Panc1 (cell line): Measurements from ENCODE around the gene KCNQ1. TPM values are rescaled to one million over a fixed set of nuclear protein-coding genes. Genes with fewer than 3 reads are reported as not detected.

ENCODE experiments used
- ATAC-seq: fragments of 200-7000 bp; cut with Tn5 transposase; 2 replicates; pipeline ENCODE4 v1.9.1; 2020; ENCODE audit warnings: mild to moderate bottlenecking, moderate library complexity
- BruUV-seq: library from RNA; stranded (reverse); fragments of 400-500 nt; replicated peaks from 2 replicates; lab custom pipeline; 2021; lab: Mats Ljungman, UMichigan
- CTCF ChIA-PET: fragments of 300-600 bp; sonication (Branson Sonifier 250); formaldehyde crosslinking; loops from one replicate; lab custom pipeline; 2022; ENCODE audit warnings: antibody characterized with exemption; lab: Charles Lee
- POLR2A ChIA-PET: fragments of 300-600 bp; sonication (Branson Sonifier 250); formaldehyde crosslinking; loops from one replicate; lab custom pipeline; 2022; ENCODE audit warnings: antibody characterized with exemption; lab: Charles Lee
- DNase-seq: peaks from one replicate; pipeline ENCODE4 v3.0.0-alpha.2; 2010; ENCODE audit warnings: low read depth, low spot score
- H3K27ac ChIP-seq: 2 replicates; pipeline ENCODE4 v1.5.1; 2011; ENCODE audit warnings: mild to moderate bottlenecking, low read length, inconsistent platforms
- H3K27me3 ChIP-seq: fragments of 200-500 bp; sonication (Bioruptor generic); 2 replicates; pipeline ENCODE4 v1.6.0; 2014; ENCODE audit warnings: low read length, inconsistent platforms; ENCODE audit not compliant: control insufficient read depth, insufficient read depth
- H3K36me3 ChIP-seq: fragments of 200-500 bp; sonication (Bioruptor generic); 2 replicates; pipeline ENCODE4 v1.5.1; 2014; ENCODE audit warnings: inconsistent platforms, mild to moderate bottlenecking, low read length, moderate library complexity; ENCODE audit not compliant: control insufficient read depth, insufficient read depth
- H3K4me1 ChIP-seq: 2 replicates; pipeline ENCODE4 v1.5.1; 2011; ENCODE audit warnings: inconsistent platforms, mild to moderate bottlenecking, low read length, moderate library complexity; ENCODE audit not compliant: control insufficient read depth, insufficient read depth
- H3K4me3 ChIP-seq, 2 experiments: 2 replicates each; pipeline ENCODE4 v1.5.1; 2011 to 2012; ENCODE audit warnings: low read depth in 2 of 2, low read length in 2 of 2, mild to moderate bottlenecking in 2 of 2, inconsistent platforms in 1 of 2, moderate library complexity in 1 of 2
- H3K9me3 ChIP-seq: fragments of 200-500 bp; sonication (Bioruptor generic); 2 replicates; pipeline ENCODE4 v1.5.1; 2014; ENCODE audit warnings: low read depth, mild to moderate bottlenecking, inconsistent platforms, low read length, moderate library complexity; ENCODE audit not compliant: control insufficient read depth, insufficient read depth
- CTCF ChIP-seq: fragments of 450-650 bp; IDR thresholded peaks from 2 replicates; pipeline ENCODE4 v1.5.1; 2017; ENCODE audit warnings: mild to moderate bottlenecking
- POLR2AphosphoS5 ChIP-seq: IDR thresholded peaks from 2 replicates; pipeline ENCODE4 v1.6.1; 2012; ENCODE audit warnings: mild to moderate bottlenecking, low read depth, low read length, moderate library complexity
- REST ChIP-seq, 2 experiments: IDR thresholded peaks; 2 replicates each; pipeline ENCODE4 v1.6.1; 2011 to 2012; ENCODE audit warnings: low read depth in 2 of 2, control low read depth in 1 of 2, low read length in 1 of 2, mild to moderate bottlenecking in 1 of 2, moderate library complexity in 1 of 2; ENCODE audit not compliant: insufficient read depth in 1 of 2
- SIN3A ChIP-seq: IDR thresholded peaks from 2 replicates; pipeline ENCODE4 v1.6.1; 2012; ENCODE audit warnings: low read depth, mild to moderate bottlenecking, low read length, moderate library complexity, borderline replicate concordance; ENCODE audit not compliant: insufficient read depth
- TCF7L2 ChIP-seq: IDR thresholded peaks from 2 replicates; pipeline ENCODE4 v1.6.1; 2011; ENCODE audit warnings: mild to moderate bottlenecking, low read depth, low read length, inconsistent platforms
- in situ Hi-C: cut with HindIII; loops from 2 replicates; pipeline ENCODE4 v1.10.0; 2016; ENCODE audit warnings: low sequenced_read_pairs, low pct_unique_long_range_greater_than_20kb
- intact Hi-C: fragments of 100-400 bp; cut with micrococcal nuclease; formaldehyde crosslinking; loops from one replicate; pipeline ENCODE4 v1.10.0; 2022; ENCODE audit not compliant: unreplicated experiment
- total RNA-seq: library from RNA; stranded (reverse); gene quantifications from one replicate; pipeline ENCODE4 v1.2.1, GENCODE V29; 2021; ENCODE audit not compliant: unreplicated experiment

The KCNQ1 gene
- total RNA-seq, 1 experiment from 2014 or later: 1.0 TPM

- no peaks in the 10 kb centered on the region for H3K27me3 ChIP-seq
- ChIA-PET CTCF (no interaction called here), POLR2A (no interaction called here)
- in situ Hi-C loops: no loop called here
- intact Hi-C loops: no loop called here
- no TSS peak for BruUV-seq
- H3K9me3 ChIP-seq: no peaks in the 10 kb centered on the region
- H3K4me3 ChIP-seq: no peak overlapping the region
- TF ChIP-seq TCF7L2: no peak
- no peak for TF ChIP-seq CTCF
- TF ChIP-seq SIN3A: no peak
- no peak for TF ChIP-seq POLR2AphosphoS5
- TF ChIP-seq REST (IDR thresholded peaks at IDR 0.05; ENCODE audit: insufficient read depth in 1 of 2, low read depth in 2 of 2, low read length in 1 of 2): no peak
- no peaks in the 10 kb centered on the region for H3K4me1 ChIP-seq
- no peaks in the 10 kb centered on the region for H3K36me3 ChIP-seq
- DNase-seq (no peak), ATAC-seq (no peak)
- H3K27ac ChIP-seq: no peak overlapping the region
Observed at GRCh38 chr11:2555891-2556290, 111.1 kb downstream of the KCNQ1 start.

- ATAC-seq: no peak
- Histone ChIP-seq H3K27me3 (no peaks in the 10 kb centered on the region), H3K4me3 (no peak overlapping the region), H3K27ac (no peak overlapping the region), H3K9me3 (no peaks in the 10 kb centered on the region), H3K36me3 (no peaks in the 10 kb centered on the region), H3K4me1 (no peaks in the 10 kb centered on the region)
- no peak for DNase-seq
- ChIA-PET CTCF (no interaction called here), POLR2A (no interaction called here)
- intact Hi-C loops: no loop called here
- in situ Hi-C loops: no loop called here
- BruUV-seq: no TSS peak
- TF ChIP-seq CTCF: no peak
Observed at GRCh38 chr11:2557381-2557780, 112.6 kb downstream of the KCNQ1 start.

- no peaks in the 10 kb centered on the region for H3K4me1 ChIP-seq
- no TSS peak for BruUV-seq
- CTCF ChIA-PET: interaction anchor here (0.6 kb wide), 1 partner anchor 348 kb away, joined by 5 read pairs; no protein-coding TSS in a partner anchor
- TF ChIP-seq TCF7L2 (no peak), CTCF (no peak), POLR2AphosphoS5 (no peak), SIN3A (no peak), REST (IDR thresholded peaks at IDR 0.05; ENCODE audit: insufficient read depth in 1 of 2, low read depth in 2 of 2, low read length in 1 of 2) (no peak)
- intact Hi-C loops (no loop called here), in situ Hi-C loops (no loop called here)
- H3K4me3 ChIP-seq: no peak overlapping the region
- POLR2A ChIA-PET: no interaction called here
- no peaks in the 10 kb centered on the region for H3K36me3 ChIP-seq
- DNase-seq (no peak), ATAC-seq (no peak)
- H3K27ac ChIP-seq: no peak overlapping the region
- H3K9me3 ChIP-seq: no peaks in the 10 kb centered on the region
- no peaks in the 10 kb centered on the region for H3K27me3 ChIP-seq
Observed at GRCh38 chr11:2558397-2558796, 113.6 kb downstream of the KCNQ1 start.
